GM18526 (cell line): ENCODE measurements around the gene RNF212.

Source experiments
- POLR2A ChIP-seq: IDR thresholded peaks from 3 replicates; pipeline ENCODE4 v1.6.1; 2011; ENCODE audit not compliant: insufficient read length; ENCODE audit errors: extremely low read depth

The RNF212 gene

DNA sequence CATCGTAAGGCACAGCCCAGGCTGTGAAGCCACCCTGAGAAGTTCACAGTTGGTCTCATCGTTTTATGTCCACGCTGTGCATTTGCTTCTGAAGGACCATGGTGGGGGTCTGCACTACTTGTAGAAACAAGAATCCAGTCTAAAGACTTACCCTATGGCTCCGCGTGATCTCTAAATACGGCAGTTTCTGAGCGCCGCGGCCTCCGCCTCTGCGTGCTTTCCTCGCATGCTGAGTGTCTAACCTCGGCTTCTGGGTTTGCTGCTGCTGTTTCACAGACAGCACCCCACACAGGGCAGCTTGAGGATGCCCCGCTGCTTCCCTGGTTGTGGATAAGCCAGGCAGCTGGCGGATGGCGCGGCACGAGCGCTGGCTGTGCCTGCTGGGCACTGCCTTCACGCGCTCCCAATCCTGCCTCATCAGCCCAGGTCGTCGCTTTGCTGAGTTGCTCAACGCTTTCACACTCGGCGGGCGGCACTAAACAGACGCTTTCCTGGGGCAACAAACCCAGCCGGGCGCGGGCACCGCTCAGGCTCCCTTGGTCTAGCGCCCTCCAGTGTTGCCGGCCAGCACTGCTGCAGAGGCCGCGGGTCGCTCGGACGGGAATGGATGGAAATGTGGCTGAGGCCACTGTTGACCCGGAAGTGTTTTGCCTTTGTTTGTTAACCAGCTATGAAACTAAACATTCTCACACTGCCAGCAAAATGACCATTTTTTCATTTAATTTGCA, 62.7 kb downstream of the RNF212 start:
- no peak for TF ChIP-seq POLR2A

DNA sequence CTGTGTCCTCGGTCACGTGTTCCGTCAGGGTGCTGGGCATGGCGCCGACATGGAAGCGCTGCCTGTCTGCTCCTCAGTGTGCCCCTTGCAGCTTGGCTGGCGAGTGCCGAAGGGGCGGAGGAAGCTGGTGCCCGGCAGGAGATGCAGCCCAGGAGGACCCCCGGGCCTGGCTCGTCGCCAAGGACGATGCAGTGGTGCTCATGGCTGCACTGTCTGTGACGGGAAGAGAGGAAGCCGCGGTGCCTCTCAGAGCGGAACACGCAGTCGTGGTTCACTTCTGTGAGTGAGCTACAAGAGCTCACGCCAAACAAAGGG, 63.8 kb downstream of the RNF212 start:
- TF ChIP-seq POLR2A, result no peak

DNA sequence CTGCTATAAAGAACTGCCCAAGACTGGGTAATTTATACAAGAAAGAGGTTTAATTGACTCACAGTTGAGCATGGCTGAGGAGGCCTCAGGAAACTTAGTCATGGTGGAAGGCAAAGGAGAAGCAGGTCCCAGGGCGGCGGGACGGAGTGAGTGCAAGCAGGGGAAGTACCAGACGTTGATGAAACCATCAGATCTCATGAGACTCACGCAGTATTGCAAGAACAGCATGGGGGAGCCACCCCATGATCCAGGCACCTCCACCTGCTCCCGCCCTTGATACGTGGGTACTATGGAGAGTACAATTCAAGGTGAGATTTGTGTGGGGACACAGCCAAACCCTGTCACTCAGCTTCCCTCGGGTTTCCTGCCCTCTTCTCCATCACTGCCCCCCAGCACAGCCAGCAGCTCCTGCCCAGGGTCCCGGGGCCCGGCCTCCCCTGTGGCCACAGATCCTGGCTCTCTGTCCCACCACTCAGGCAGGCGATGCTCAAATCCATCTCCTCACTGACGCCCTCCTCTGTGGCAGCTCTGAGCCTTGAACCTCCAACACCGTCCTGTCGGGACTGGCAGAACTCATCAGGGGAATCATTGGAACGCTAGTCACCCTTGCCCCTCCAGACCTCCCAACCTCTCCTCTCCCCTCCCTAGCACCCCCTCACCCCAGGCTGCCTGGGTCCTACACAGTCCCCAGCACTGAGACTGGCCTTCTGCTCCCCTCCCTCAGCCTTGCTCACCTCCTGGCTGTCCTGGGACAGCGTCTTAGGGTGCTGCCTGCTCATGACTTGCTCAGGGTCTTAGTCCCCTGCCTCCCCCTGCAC, 64.4 kb downstream of the RNF212 start:
- TF ChIP-seq POLR2A, result no peak

DNA sequence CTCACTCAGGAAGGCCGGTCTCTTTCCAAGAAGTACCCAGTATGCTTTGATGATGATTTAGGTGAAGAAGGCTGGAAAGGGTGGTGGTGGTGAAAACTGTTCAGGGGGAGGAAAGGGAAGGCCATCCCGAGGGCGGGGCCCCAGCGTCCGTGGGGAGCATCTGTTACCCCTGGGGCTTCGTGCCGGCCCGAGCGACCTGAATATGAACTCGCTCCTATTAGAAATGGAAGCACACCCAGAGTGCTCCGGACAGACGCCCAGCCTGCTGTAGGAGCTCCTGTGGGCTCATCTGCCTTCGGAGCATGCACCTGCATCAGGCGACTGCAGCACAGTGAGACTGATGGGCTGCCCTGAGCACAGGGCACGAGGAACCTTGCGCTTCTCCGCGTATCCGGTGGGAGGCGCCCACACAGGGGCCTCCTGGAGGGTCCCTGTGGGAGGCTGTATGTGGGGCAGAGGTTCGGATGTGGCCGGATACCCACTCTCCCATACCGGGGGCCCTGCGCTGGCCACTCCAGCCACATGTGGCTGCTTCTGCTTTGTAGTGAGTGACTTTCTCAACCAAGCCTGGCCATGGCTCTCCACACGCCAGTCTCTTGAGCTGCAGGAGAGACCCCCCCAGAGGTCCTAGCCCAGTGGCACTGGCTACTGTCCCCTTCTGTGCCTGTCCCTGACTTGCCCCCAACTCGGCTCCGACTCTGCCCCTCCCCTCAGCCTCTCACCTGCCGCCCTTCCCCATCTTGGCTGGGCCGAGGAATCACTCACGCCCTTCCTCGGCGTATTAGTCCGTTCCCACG, 65.2 kb downstream of the RNF212 start:
- TF ChIP-seq POLR2A, result no peak

DNA sequence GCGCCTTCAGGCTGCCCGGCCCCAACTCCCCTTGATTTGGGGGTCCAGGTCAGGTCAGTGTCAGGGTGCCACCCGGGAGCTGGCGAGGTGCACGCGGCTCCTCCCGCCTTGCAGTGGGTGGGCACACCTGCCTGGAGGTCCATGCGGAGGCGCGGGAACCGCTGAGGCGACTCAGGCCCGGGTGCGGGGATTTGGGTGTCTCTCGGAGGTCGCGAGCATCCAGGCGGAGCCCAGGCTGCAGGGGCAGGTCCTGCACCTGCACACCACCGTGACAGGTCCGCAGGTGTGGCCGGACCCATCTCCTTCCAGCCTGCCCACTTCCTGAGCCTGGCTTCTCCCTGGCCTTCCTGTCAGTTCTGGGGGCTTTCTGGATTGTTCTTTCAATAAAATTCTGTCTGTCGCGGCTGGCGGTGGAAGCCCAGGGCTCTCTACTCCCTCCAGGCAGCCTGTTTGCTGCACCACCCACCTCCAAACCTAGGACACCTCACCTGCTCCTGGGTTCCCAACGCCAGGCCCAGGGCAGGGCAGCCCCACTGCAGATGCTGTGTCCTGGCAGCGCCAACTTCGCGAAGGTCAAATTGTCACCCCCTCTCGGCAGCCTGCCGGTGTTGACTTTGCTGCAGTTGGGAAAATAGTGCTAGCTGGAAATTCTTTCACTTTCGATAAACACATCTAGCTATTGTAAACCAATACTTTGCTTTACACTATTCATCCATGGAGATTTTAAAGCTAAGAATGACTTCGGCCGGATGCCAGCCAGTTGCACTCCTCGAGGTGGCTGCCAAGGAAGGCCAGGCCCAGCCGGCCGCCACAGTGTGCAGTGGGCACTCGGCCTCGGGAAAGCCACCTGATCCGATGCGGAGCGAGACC, 66.0 kb downstream of the RNF212 start:
- TF ChIP-seq POLR2A, result no peak

DNA sequence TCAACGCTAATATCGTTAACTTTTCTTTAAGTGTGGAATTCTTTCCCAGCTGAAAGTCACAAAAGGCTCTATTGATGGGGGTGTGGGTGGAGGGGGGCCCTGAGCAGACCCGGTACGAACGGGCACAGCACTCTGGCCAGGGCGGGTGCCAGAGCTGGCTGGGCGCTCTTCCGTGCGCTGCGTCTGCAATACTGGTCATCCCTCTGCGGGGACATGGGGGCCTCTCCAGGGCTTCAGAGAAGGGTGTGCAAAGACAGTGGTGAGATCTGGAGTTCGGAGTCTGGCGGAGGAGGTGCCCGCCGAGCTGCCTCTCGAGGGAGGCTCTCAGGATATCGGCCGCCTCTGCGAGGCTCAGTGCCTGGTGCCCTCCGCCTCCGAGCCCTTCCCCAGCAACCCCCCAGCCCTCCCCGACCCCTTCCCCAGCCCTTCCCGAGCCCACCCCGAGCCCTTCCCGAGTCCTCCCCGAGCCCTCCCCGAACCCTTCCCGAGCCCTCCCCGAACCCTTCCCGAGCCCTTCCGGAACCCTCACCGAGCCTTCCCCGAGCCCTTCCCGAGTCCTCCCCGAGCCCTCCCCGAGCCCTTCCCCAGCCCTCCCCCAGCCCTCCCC, 67.7 kb downstream of the RNF212 start:
- TF ChIP-seq POLR2A, result no peak

GRCh38 chr4:1045193-1045594, 68.2 kb downstream of the RNF212 start:
- no peak for TF ChIP-seq POLR2A

DNA sequence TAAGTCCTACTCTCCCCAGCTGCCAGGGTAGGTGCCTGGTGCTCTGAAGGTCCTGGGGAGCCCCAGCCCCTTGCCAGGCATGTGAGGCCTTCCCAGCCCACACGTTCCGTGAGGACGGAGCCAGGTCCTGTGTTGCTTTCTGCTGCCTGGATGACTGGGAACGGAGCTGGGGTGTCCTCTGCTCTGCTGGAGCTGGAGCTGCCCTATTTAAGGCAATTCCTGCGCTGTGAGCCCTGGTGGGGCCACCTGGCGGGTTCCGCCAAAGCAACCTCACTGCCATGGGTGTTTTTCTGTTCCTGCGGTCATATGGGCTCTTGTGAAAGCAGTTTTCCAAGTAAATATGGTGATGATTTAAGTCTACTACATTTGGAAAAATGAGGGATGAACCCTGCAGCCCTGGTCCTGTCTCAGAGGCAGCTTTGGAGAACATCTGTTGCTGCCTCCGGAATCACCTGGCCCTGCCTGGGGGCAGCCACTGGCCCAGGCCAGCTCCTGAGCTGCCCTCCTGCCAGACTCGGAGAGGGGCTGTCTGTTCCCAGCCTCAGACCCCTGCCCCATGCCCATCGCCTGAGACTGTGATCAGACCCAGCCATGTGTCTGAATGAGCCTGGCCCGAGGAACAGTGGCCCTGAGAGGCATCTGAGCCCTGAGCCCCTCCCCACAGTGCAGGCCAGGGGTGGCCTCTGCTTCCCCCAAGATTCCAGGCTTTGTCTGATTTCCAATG, 68.7 kb downstream of the RNF212 start:
- no peak for TF ChIP-seq POLR2A

- no peak for TF ChIP-seq POLR2A
These were observed 69.5 kb downstream of the RNF212 start for GRCh38 chr4:1043651-1044468.

GRCh38 chr4:1043162-1043561, 70.2 kb downstream of the RNF212 start:
- no peak for TF ChIP-seq POLR2A

DNA sequence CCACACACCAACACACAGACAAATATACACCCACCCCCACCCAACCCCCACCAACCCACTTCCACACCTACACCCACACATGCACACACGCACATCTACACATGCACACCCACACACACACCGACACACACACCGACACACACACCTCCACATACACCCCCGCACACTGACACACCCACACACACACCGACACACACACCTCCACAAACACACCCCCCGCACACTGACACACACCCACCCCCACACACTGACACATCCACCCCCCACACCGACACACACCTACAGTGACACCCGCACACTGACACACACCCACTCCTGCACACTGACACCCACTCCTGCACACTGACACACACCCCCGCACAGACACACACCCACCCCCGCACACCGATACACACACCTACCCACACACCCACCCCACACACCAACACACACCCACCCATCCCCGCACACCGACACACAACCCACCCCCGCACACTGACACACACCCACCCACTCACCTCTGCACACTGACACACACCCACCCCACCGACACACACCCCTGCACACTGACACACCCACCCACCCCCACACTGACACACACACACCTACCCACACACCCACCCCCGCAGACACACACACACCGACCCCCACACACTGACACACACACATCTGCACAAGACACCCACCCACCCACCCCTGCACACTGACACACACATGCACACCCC, 70.9 kb downstream of the RNF212 start:
- TF ChIP-seq POLR2A, result no peak

DNA sequence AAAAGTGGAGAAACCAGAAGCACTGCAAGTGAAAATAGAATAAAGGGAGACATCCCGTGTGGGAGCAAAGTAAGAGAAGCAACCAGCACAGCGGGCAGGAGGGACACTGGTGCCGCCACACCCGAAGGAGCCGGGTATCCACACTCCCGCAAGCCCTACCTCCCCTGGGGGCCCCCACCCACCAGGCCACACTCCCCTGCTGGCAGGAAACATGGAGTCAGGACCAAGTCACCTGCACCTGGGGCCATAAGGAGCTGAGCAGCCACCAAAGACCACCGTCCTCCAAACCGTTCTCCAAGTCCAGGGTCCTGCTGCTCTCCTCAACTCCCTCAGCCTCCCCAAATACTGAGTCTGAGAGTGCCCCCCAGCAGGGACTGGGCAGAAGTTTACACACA, 71.4 kb downstream of the RNF212 start:
- no peak for TF ChIP-seq POLR2A

DNA sequence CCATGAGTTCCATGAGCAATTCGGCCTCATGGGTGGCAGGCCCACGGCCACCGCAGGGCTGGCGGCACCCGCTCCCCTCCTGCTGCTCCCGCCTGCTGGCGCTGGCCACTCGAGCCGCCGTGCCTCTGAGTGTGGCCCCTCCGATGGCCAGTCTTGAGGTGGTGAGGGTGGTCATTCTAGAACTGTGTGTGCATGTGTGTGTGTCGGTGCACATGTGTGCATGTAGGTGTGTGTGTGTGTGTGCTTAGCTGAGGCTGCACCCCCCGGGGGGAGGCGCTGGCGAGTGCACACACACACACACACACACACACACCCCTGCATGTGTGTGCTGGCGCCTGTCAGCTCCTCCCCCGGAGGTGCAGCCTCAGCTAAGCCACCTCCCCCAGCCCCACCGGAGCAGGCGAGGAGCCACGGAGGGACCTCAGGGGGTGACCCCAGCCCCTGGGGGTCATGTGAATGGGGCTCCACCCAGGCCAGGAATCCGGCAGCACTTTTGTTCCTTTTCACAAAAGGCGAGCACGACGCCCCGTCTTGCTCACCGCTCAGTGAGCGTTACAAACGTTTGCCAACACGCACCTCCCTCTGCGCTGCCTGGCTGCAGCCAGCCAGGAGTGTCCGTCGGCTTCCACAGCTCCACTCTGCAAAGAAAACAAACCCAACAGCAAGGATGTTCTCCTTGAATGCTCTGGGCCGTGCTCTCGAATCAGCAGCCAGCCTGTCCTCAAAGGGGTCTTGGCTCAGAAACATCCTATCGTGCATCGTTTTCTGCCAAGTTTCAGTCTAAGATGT, 72.0 kb downstream of the RNF212 start:
- TF ChIP-seq POLR2A, result no peak
